ENCODE results near the gene KIF12. TPM values are rescaled to one million over a fixed set of nuclear protein-coding genes. Genes with fewer than 3 reads are reported as not detected.
"Not testable (repeated sequence)": the region's sequence is repeated elsewhere in the genome, so short reads cannot be mapped to it uniquely, and the experiment has no call there.

KIF12 gene
- total and polyA plus RNA-seq, 3 experiments from 2014 or later: not detected

GRCh38 chr9:114049441-114050225 lies 49.5 kb downstream of the KIF12 start:
- H3K27ac Mint-ChIP-seq: no peak overlapping the region
- Histone ChIP-seq H3K36me3 (ENCODE audit: insufficient read depth, low read length) (no peaks in the 10 kb centered on the region), H3K9me3 (ENCODE audit: low read length) (no peaks in the 10 kb centered on the region), H3K27ac (ENCODE audit: low read depth, low read length) (no peak overlapping the region), H3K4me1 (ENCODE audit: insufficient read depth, low read length) (no peaks in the 10 kb centered on the region), H3K27me3 (ENCODE audit: insufficient read depth, low read length, poor library complexity, severe bottlenecking) (no peaks in the 10 kb centered on the region), H3K4me3 (ENCODE audit: low read length) (no peak overlapping the region)
- no peak for DNase-seq
- H3K27me3 Mint-ChIP-seq: peaks cover 3 to 18% of the 10 kb centered on the region in 2 donors
- POLR2A ChIA-PET: no interaction called here
- peaks cover 0 to 3% (median 0%) of the 10 kb centered on the region in 5 donors for H3K9me3 Mint-ChIP-seq
- H3K36me3 Mint-ChIP-seq: peaks cover 0 to 11% (median 2%) of the 10 kb centered on the region in 3 donors
- no peak overlapping the region for H3K4me3 Mint-ChIP-seq
- no peaks in the 10 kb centered on the region for H3K4me1 Mint-ChIP-seq
- CTCF ChIA-PET: no interaction called here

GRCh38 chr9:114048533-114049415 lies 50.3 kb downstream of the KIF12 start:
- no peaks in the 10 kb centered on the region for H3K36me3 ChIP-seq (ENCODE audit: insufficient read depth, low read length)
- H3K27ac ChIP-seq (ENCODE audit: low read depth, low read length): no peak overlapping the region
- no peaks in the 10 kb centered on the region for H3K4me1 Mint-ChIP-seq
- peaks cover 0 to 3% (median 0%) of the 10 kb centered on the region in 5 donors for H3K9me3 Mint-ChIP-seq
- no peak overlapping the region for H3K27ac Mint-ChIP-seq
- H3K36me3 Mint-ChIP-seq: peaks cover 0 to 11% (median 2%) of the 10 kb centered on the region in 3 donors
- no peak for DNase-seq
- ChIA-PET CTCF (no interaction called here), POLR2A (no interaction called here)
- no peaks in the 10 kb centered on the region for H3K9me3 ChIP-seq (ENCODE audit: low read length)
- no peak overlapping the region for H3K4me3 Mint-ChIP-seq
- peaks cover 2 to 18% of the 10 kb centered on the region in 2 donors for H3K27me3 Mint-ChIP-seq
- H3K27me3 ChIP-seq (ENCODE audit: insufficient read depth, low read length, poor library complexity, severe bottlenecking): no peaks in the 10 kb centered on the region
- H3K4me1 ChIP-seq (ENCODE audit: insufficient read depth, low read length): no peaks in the 10 kb centered on the region
- H3K4me3 ChIP-seq (ENCODE audit: low read length): no peak overlapping the region

GRCh38 chr9:114047717-114048116 lies 51.4 kb downstream of the KIF12 start:
- no peak for DNase-seq
- ChIA-PET POLR2A (no interaction called here), CTCF (no interaction called here)
- no peaks in the 10 kb centered on the region for H3K4me1 Mint-ChIP-seq
- H3K27me3 Mint-ChIP-seq: peaks cover 2 to 18% of the 10 kb centered on the region in 2 donors
- H3K27me3 ChIP-seq (ENCODE audit: insufficient read depth, low read length, poor library complexity, severe bottlenecking): no peaks in the 10 kb centered on the region
- H3K36me3 Mint-ChIP-seq: peaks cover 0 to 11% (median 2%) of the 10 kb centered on the region in 3 donors
- H3K4me3 ChIP-seq (ENCODE audit: low read length): no peak overlapping the region
- H3K4me1 ChIP-seq (ENCODE audit: insufficient read depth, low read length): no peaks in the 10 kb centered on the region
- no peaks in the 10 kb centered on the region for H3K9me3 ChIP-seq (ENCODE audit: low read length)
- peaks cover 0 to 3% (median 0%) of the 10 kb centered on the region in 5 donors for H3K9me3 Mint-ChIP-seq
- H3K4me3 Mint-ChIP-seq: no peak overlapping the region
- H3K27ac Mint-ChIP-seq: no peak overlapping the region
- H3K27ac ChIP-seq (ENCODE audit: low read depth, low read length): no peak overlapping the region
- H3K36me3 ChIP-seq (ENCODE audit: insufficient read depth, low read length): no peaks in the 10 kb centered on the region

GRCh38 chr9:114046875-114047274 lies 52.2 kb downstream of the KIF12 start:
- Mint-ChIP-seq H3K27me3 (peaks cover 2 to 18% of the 10 kb centered on the region in 2 donors), H3K27ac (no peak overlapping the region), H3K9me3 (peaks cover 0 to 3% (median 0%) of the 10 kb centered on the region in 5 donors), H3K4me3 (no peak overlapping the region), H3K36me3 (peaks cover 0 to 11% (median 2%) of the 10 kb centered on the region in 3 donors), H3K4me1 (no peaks in the 10 kb centered on the region)
- ChIA-PET CTCF (no interaction called here), POLR2A (no interaction called here)
- Histone ChIP-seq H3K4me3 (ENCODE audit: low read length) (no peak overlapping the region), H3K36me3 (ENCODE audit: insufficient read depth, low read length) (no peaks in the 10 kb centered on the region), H3K4me1 (ENCODE audit: insufficient read depth, low read length) (no peaks in the 10 kb centered on the region), H3K27me3 (ENCODE audit: insufficient read depth, low read length, poor library complexity, severe bottlenecking) (no peaks in the 10 kb centered on the region), H3K9me3 (ENCODE audit: low read length) (no peaks in the 10 kb centered on the region), H3K27ac (ENCODE audit: low read depth, low read length) (no peak overlapping the region)
- no peak for DNase-seq

GRCh38 chr9:114046237-114046755 lies 52.8 kb downstream of the KIF12 start:
- Mint-ChIP-seq H3K27ac (no peak overlapping the region), H3K4me1 (no peaks in the 10 kb centered on the region), H3K9me3 (peaks cover 0 to 3% (median 0%) of the 10 kb centered on the region in 5 donors), H3K4me3 (no peak overlapping the region), H3K36me3 (peaks cover 0 to 11% (median 2%) of the 10 kb centered on the region in 3 donors), H3K27me3 (peaks cover 2 to 18% of the 10 kb centered on the region in 2 donors)
- no peak overlapping the region for H3K27ac ChIP-seq (ENCODE audit: low read depth, low read length)
- H3K4me3 ChIP-seq (ENCODE audit: low read length): no peak overlapping the region
- no peak for DNase-seq
- no peaks in the 10 kb centered on the region for H3K27me3 ChIP-seq (ENCODE audit: insufficient read depth, low read length, poor library complexity, severe bottlenecking)
- POLR2A ChIA-PET: no interaction called here
- H3K36me3 ChIP-seq (ENCODE audit: insufficient read depth, low read length): no peaks in the 10 kb centered on the region
- H3K4me1 ChIP-seq (ENCODE audit: insufficient read depth, low read length): no peaks in the 10 kb centered on the region
- H3K9me3 ChIP-seq (ENCODE audit: low read length): no peaks in the 10 kb centered on the region
- CTCF ChIA-PET: no interaction called here

- H3K27ac ChIP-seq (ENCODE audit: low read depth, low read length); CTCF ChIA-PET; H3K4me3 Mint-ChIP-seq; DNase-seq; H3K9me3 ChIP-seq (ENCODE audit: low read length); H3K4me1 Mint-ChIP-seq; H3K4me3 ChIP-seq (ENCODE audit: low read length); H3K4me1 ChIP-seq (ENCODE audit: insufficient read depth, low read length); H3K9me3 Mint-ChIP-seq; H3K36me3 ChIP-seq (ENCODE audit: insufficient read depth, low read length); H3K27me3 ChIP-seq (ENCODE audit: insufficient read depth, low read length, poor library complexity, severe bottlenecking); POLR2A ChIA-PET; H3K36me3 Mint-ChIP-seq; H3K27ac Mint-ChIP-seq: not testable (repeated sequence)
- peaks cover 2 to 18% of the 10 kb centered on the region in 2 donors for H3K27me3 Mint-ChIP-seq
Measured at GRCh38 chr9:114043660-114044059, 55.4 kb downstream of the KIF12 start.
